Measurements from ENCODE around the gene RABGGTA. TPM values are rescaled to one million over a fixed set of nuclear protein-coding genes. Genes with fewer than 3 reads are reported as not detected.
A peak's percentile ranks its signal among the peaks of the same experiment; 100 is the strongest.

RABGGTA gene
- total RNA-seq, 6 experiments from 2014 or later = 11.5 to 28.3 (median 15.2) TPM

GRCh38 chr14:24315243-24315806 is 43.9 kb upstream of the RABGGTA start:
- intact Hi-C loops (cut with DNase I) = no loop called here
- Histone ChIP-seq H3K4me1 (peaks cover 0 to 31% (median 9%) of the 10 kb centered on the region in 4 donors), H3K36me3 (no peaks in the 10 kb centered on the region), H3K27ac (peak overlapping the region in 1 of 3 donors; percentile 20), H3K27me3 (no peaks in the 10 kb centered on the region), H3K4me3 (no peak overlapping the region), H3K9me3 (no peaks in the 10 kb centered on the region)
- DNase-seq = no peak
- TF ChIP-seq CTCF (IDR thresholded peaks at IDR 0.05) (no peak), POLR2A (IDR thresholded peaks at IDR 0.05) (no peak)
- WGBS (ENCODE audit: insufficient coverage, low coverage, low lambda C conversion rate, missing lambda C conversion rate) = 65% methylated on average over 4 of the region's 10 CpGs
- ATAC-seq = no peak

GRCh38 chr14:24314377-24315193 is 43.2 kb upstream of the RABGGTA start:
- DNase-seq (peak in 1 of 3 donors; percentile 82), ATAC-seq (peak in 1 of 4 donors; percentile 2)
- intact Hi-C loops (cut with DNase I) = no loop called here
- no peak for TF ChIP-seq POLR2A (IDR thresholded peaks at IDR 0.05)
- no peak for TF ChIP-seq CTCF (IDR thresholded peaks at IDR 0.05)
- H3K27me3 ChIP-seq = no peaks in the 10 kb centered on the region
- H3K27ac ChIP-seq = peak overlapping the region in 1 of 3 donors; percentile 20
- H3K9me3 ChIP-seq = no peaks in the 10 kb centered on the region
- 44% methylated on average over 5 of the region's 5 CpGs for WGBS (ENCODE audit: insufficient coverage, low coverage, low lambda C conversion rate, missing lambda C conversion rate)
- H3K36me3 ChIP-seq = no peaks in the 10 kb centered on the region
- H3K4me3 ChIP-seq = no peak overlapping the region
- peaks cover 0 to 39% (median 16%) of the 10 kb centered on the region in 4 donors for H3K4me1 ChIP-seq

- no peaks in the 10 kb centered on the region for H3K36me3 ChIP-seq
- no peak overlapping the region for H3K4me3 ChIP-seq
- no peaks in the 10 kb centered on the region for H3K9me3 ChIP-seq
- TF ChIP-seq CTCF (IDR thresholded peaks at IDR 0.05) (no peak), POLR2A (IDR thresholded peaks at IDR 0.05) (no peak)
- no peak for ATAC-seq
- peaks cover 0 to 46% (median 21%) of the 10 kb centered on the region in 4 donors for H3K4me1 ChIP-seq
- WGBS (ENCODE audit: insufficient coverage, low coverage, low lambda C conversion rate, missing lambda C conversion rate) = no CpG with 5 or more reads among the region's 2 CpGs
- intact Hi-C loops (cut with DNase I) = no loop called here
- peak overlapping the region in 2 of 3 donors; percentile 37 to 80 for H3K27ac ChIP-seq
- no peaks in the 10 kb centered on the region for H3K27me3 ChIP-seq
- peak in 1 of 3 donors; percentile 55 for DNase-seq
These were observed 42.5 kb upstream of the RABGGTA start for GRCh38 chr14:24313913-24314312.

- Histone ChIP-seq H3K4me3 (no peak overlapping the region), H3K27me3 (no peaks in the 10 kb centered on the region), H3K36me3 (no peaks in the 10 kb centered on the region), H3K9me3 (no peaks in the 10 kb centered on the region), H3K4me1 (peaks cover 0 to 56% (median 26%) of the 10 kb centered on the region in 4 donors), H3K27ac (peak overlapping the region; percentile 16 to 93 (median 80))
- intact Hi-C loops (cut with DNase I) = no loop called here
- peak in 1 of 3 donors; percentile 56 for DNase-seq
- 64% methylated on average over 9 of the region's 9 CpGs for WGBS (ENCODE audit: insufficient coverage, low coverage, low lambda C conversion rate, missing lambda C conversion rate)
- ATAC-seq = peak in 1 of 4 donors; percentile 2
- TF ChIP-seq CTCF (IDR thresholded peaks at IDR 0.05) (no peak), POLR2A (IDR thresholded peaks at IDR 0.05) (no peak)
These were observed 41.5 kb upstream of the RABGGTA start for GRCh38 chr14:24312736-24313507.

All from right lobe of liver (tissue), 6 donors.